Glomerular visceral epithelial cell (primary cell): ENCODE measurements around the gene FASTKD2.

ENCODE experiments used
- DNase-seq: peaks from one replicate; pipeline ENCODE4 v3.0.0-alpha.2; 2016; ENCODE audit errors: extremely low spot score

The FASTKD2 gene

GRCh38 chr2:206765242-206766056 is at the start of gene FASTKD2, which contains the start of gene MDH1B:
FASTKD2 (plus strand) TSS chr2:206765606; CDS start chr2:206766694, 1,088 bp downstream.
MDH1B (minus strand) TSS chr2:206765328; CDS start chr2:206765271, 57 bp downstream.
- DNase-seq, result peak; percentile 93

GRCh38 chr2:206716623-206717022 is 48.8 kb upstream of the FASTKD2 start:
- DNase-seq, result no peak

- no peak for DNase-seq
These were observed 47.1 kb upstream of the FASTKD2 start, which contains the start of gene DYTN for GRCh38 chr2:206718296-206718695. DYTN (minus strand) TSS chr2:206718396; CDS start chr2:206718279, 117 bp downstream.

GRCh38 chr2:206721256-206721920 is 44.0 kb upstream of the FASTKD2 start:
- DNase-seq, result no peak

- no peak for DNase-seq
These were observed 42.1 kb upstream of the FASTKD2 start for GRCh38 chr2:206723288-206723687.

GRCh38 chr2:206727287-206727686 is 38.1 kb upstream of the FASTKD2 start:
- DNase-seq, result no peak

GRCh38 chr2:206728277-206729199 is 36.9 kb upstream of the FASTKD2 start:
- no peak for DNase-seq

- DNase-seq, result no peak
These were observed 32.1 kb upstream of the FASTKD2 start for GRCh38 chr2:206733341-206733740.

GRCh38 chr2:206736935-206737334 is 28.5 kb upstream of the FASTKD2 start:
- DNase-seq, result no peak

- DNase-seq, result no peak
These were observed 26.1 kb upstream of the FASTKD2 start for GRCh38 chr2:206739271-206739670.

GRCh38 chr2:206740800-206741199 is 24.6 kb upstream of the FASTKD2 start:
- no peak for DNase-seq

GRCh38 chr2:206756816-206757215 is 8.6 kb upstream of the FASTKD2 start:
- DNase-seq, result no peak

GRCh38 chr2:206764673-206765241 is 649 bp upstream of the FASTKD2 start:
- no peak for DNase-seq

- DNase-seq, result no peak
These were observed 888 bp downstream of the FASTKD2 start for GRCh38 chr2:206766057-206766930.

GRCh38 chr2:206774871-206775270 is 9.5 kb downstream of the FASTKD2 start:
- DNase-seq, result no peak

GRCh38 chr2:206776432-206776831 is 11.0 kb downstream of the FASTKD2 start:
- no peak for DNase-seq

GRCh38 chr2:206780671-206781070 is 15.3 kb downstream of the FASTKD2 start:
- no peak for DNase-seq

- peak; percentile 8 for DNase-seq
These were observed 18.3 kb downstream of the FASTKD2 start for GRCh38 chr2:206783718-206784117.

GRCh38 chr2:206784559-206785353 is 19.4 kb downstream of the FASTKD2 start:
- DNase-seq, result no peak
